Caco-2 (cell line): ENCODE data around the gene TPM2. TPM values are rescaled to one million over a fixed set of nuclear protein-coding genes. Genes with fewer than 3 reads are reported as not detected.
A peak's percentile ranks its signal among the peaks of the same experiment; 100 is the strongest.
"Not testable (repeated sequence)": the region's sequence is repeated elsewhere in the genome, so short reads cannot be mapped to it uniquely, and the experiment has no call there.

Experiments used
- BruUV-seq: library from RNA; stranded (reverse); fragments of 400-500 nt; replicated peaks from 2 replicates; lab custom pipeline; 2021; lab: Mats Ljungman, UMichigan
- CTCF ChIA-PET: fragments of 300-600 bp; sonication (Branson Sonifier 250); formaldehyde crosslinking; loops from one replicate; lab custom pipeline; 2022; ENCODE audit warnings: antibody characterized with exemption; lab: Charles Lee
- POLR2A ChIA-PET: fragments of 300-600 bp; sonication (Branson Sonifier 250); formaldehyde crosslinking; loops from one replicate; lab custom pipeline; 2022; ENCODE audit warnings: antibody characterized with exemption; lab: Charles Lee
- DNase-seq, 2 experiments: peaks; one replicate each; pipeline versions ENCODE4 v3.0.0 to v3.0.0-alpha.2; 2020 to 2022
- H3K27me3 ChIP-seq: replicated peaks from 2 replicates; pipeline ENCODE4 v1.6.0; 2011; ENCODE audit warnings: low read length; ENCODE audit not compliant: control insufficient read depth, insufficient read depth
- H3K36me3 ChIP-seq: 2 replicates; pipeline ENCODE4 v1.5.1; 2011; ENCODE audit warnings: low read length; ENCODE audit not compliant: control insufficient read depth, insufficient read depth
- H3K4me1 ChIP-seq: fragments of 250-450 bp; sonication (Bioruptor Pico); 2 replicates; pipeline ENCODE4 v1.5.1; 2020; ENCODE audit warnings: mild to moderate bottlenecking
- H3K4me3 ChIP-seq: 2 replicates; pipeline ENCODE4 v1.5.1; 2011; ENCODE audit warnings: low read depth, mild to moderate bottlenecking, control low read depth, low read length
- H3K9me3 ChIP-seq: fragments of 250-450 bp; sonication (Bioruptor Pico); 2 replicates; pipeline ENCODE4 v1.5.1; 2020; ENCODE audit warnings: mild to moderate bottlenecking, moderate library complexity
- H3K27ac Mint-ChIP-seq: one replicate; pipeline ENCODE4 v1.8.0; 2022; ENCODE audit warnings: mixed read lengths; ENCODE audit not compliant: unreplicated experiment
- H3K27me3 Mint-ChIP-seq: one replicate; pipeline ENCODE4 v1.8.0; 2022; ENCODE audit warnings: mixed read lengths; ENCODE audit not compliant: insufficient read depth, unreplicated experiment
- H3K36me3 Mint-ChIP-seq: one replicate; pipeline ENCODE4 v1.8.0; 2022; ENCODE audit warnings: mild to moderate bottlenecking, mixed read lengths; ENCODE audit not compliant: insufficient read depth, unreplicated experiment
- H3K4me1 Mint-ChIP-seq: one replicate; pipeline ENCODE4 v1.8.0; 2022; ENCODE audit warnings: low read depth, mixed read lengths; ENCODE audit not compliant: unreplicated experiment
- H3K4me3 Mint-ChIP-seq: one replicate; pipeline ENCODE4 v1.8.0; 2022; ENCODE audit warnings: mild to moderate bottlenecking, moderate library complexity, mixed read lengths; ENCODE audit not compliant: unreplicated experiment
- H3K9me3 Mint-ChIP-seq: one replicate; pipeline ENCODE4 v1.8.0; 2022; ENCODE audit warnings: mixed read lengths; ENCODE audit not compliant: unreplicated experiment
- CTCF ChIP-seq, 2 experiments: fragments of 200-600 bp in 1 of 2; IDR thresholded peaks; 1 replicate in 1 of 2; 2 replicates in 1 of 2; pipeline versions ENCODE4 v1.5.1 to v1.8.0; 2011 to 2022; ENCODE audit warnings: antibody characterized with exemption in 1 of 2, control low read depth in 1 of 2, inconsistent platforms in 1 of 2, low read depth in 1 of 2, low read length in 1 of 2, mild to moderate bottlenecking in 1 of 2, moderate library complexity in 1 of 2; ENCODE audit not compliant: insufficient read depth in 1 of 2, severe bottlenecking in 1 of 2, unreplicated experiment in 1 of 2
- intact Hi-C: fragments of 100-400 bp; cut with micrococcal nuclease; formaldehyde crosslinking; loops from one replicate; pipeline ENCODE4 v1.10.0; 2022; ENCODE audit not compliant: unreplicated experiment
- total RNA-seq: library from RNA; stranded (reverse); gene quantifications from 2 replicates; pipeline ENCODE4 v1.2.3, GENCODE V29; 2022

TPM2 gene
- total RNA-seq, 1 experiment from 2014 or later, result 21.8 TPM

GRCh38 chr9:35646533-35647265 is 43.0 kb downstream of the TPM2 start:
- Histone ChIP-seq H3K9me3 (no peaks in the 10 kb centered on the region), H3K36me3 (no peaks in the 10 kb centered on the region), H3K4me3 (peak overlapping the region; percentile 46), H3K27me3 (no peaks in the 10 kb centered on the region), H3K4me1 (no peaks in the 10 kb centered on the region; the same call in 1 of the 2 replicates)
- BruUV-seq, result TSS peak; percentile 44
- H3K4me1 Mint-ChIP-seq, result peaks cover 10% of the 10 kb centered on the region
- peak overlapping the region; percentile 81 for H3K4me3 Mint-ChIP-seq
- ChIA-PET CTCF (interaction anchor here (0.6 to 2.4 kb wide), 20 partner anchors 11 to 383 kb away, joined by 3 to 31 read pairs (median 6); partner anchors contain the start of genes ARHGEF39, CCDC107, CREB3 and HINT2), POLR2A (interaction anchor here (0.6 to 2.5 kb wide), 9 partner anchors 11 to 1002 kb away, joined by 3 to 35 read pairs (median 4); partner anchors contain the start of genes CCDC107, RMRP and RUSC2)
- H3K27ac Mint-ChIP-seq, result peak overlapping the region; percentile 84
- TF ChIP-seq CTCF (IDR thresholded peaks at IDR 0.05; ENCODE audit: insufficient read depth in 1 of 2, low read depth in 1 of 2, low read length in 1 of 2, severe bottlenecking in 1 of 2, unreplicated experiment in 1 of 2), result peak; percentile 93 to 94
- peak; percentile 90 to 97 for DNase-seq
- no peaks in the 10 kb centered on the region for H3K9me3 Mint-ChIP-seq
- no peaks in the 10 kb centered on the region for H3K27me3 Mint-ChIP-seq
- H3K36me3 Mint-ChIP-seq, result peaks cover 7% of the 10 kb centered on the region
- intact Hi-C loops, result loop anchor here (1.0 to 5.0 kb wide), 5 partner anchors 11 to 236 kb away; partner anchors contain the start of genes CREB3 and TLN1

GRCh38 chr9:35646153-35646532 is 43.6 kb downstream of the TPM2 start:
- Mint-ChIP-seq H3K27me3 (no peaks in the 10 kb centered on the region), H3K36me3 (peaks cover 7% of the 10 kb centered on the region), H3K4me1 (peaks cover 10% of the 10 kb centered on the region), H3K4me3 (peak overlapping the region; percentile 81), H3K9me3 (no peaks in the 10 kb centered on the region), H3K27ac (peak overlapping the region; percentile 84)
- DNase-seq, result peak; percentile 85 to 92
- ChIA-PET POLR2A (interaction anchor here (0.6 to 2.5 kb wide), 11 partner anchors 11 to 1002 kb away, joined by 3 to 35 read pairs (median 4); partner anchors contain the start of genes CCDC107, RMRP, RUSC2 and TLN1), CTCF (interaction anchor here (0.7 to 2.4 kb wide), 16 partner anchors 12 to 384 kb away, joined by 3 to 31 read pairs (median 7); partner anchors contain the start of genes ARHGEF39, CCDC107, CREB3 and HINT2)
- Histone ChIP-seq H3K27me3 (no peaks in the 10 kb centered on the region), H3K4me3 (peak overlapping the region; percentile 46), H3K9me3 (no peaks in the 10 kb centered on the region), H3K4me1 (no peaks in the 10 kb centered on the region; the same call in 1 of the 2 replicates), H3K36me3 (no peaks in the 10 kb centered on the region)
- peak; percentile 10 to 60 for TF ChIP-seq CTCF (IDR thresholded peaks at IDR 0.05; ENCODE audit: insufficient read depth in 1 of 2, low read depth in 1 of 2, low read length in 1 of 2, severe bottlenecking in 1 of 2, unreplicated experiment in 1 of 2)
- intact Hi-C loops, result loop anchor here (1.0 to 5.0 kb wide), 5 partner anchors 11 to 236 kb away; partner anchors contain the start of genes CREB3 and TLN1
- no TSS peak for BruUV-seq

GRCh38 chr9:35645736-35646135 is 44.0 kb downstream of the TPM2 start:
- H3K4me3 ChIP-seq, result peak overlapping the region; percentile 46
- H3K27ac Mint-ChIP-seq, result peak overlapping the region; percentile 84
- intact Hi-C loops, result loop anchor here (1.0 to 5.0 kb wide), 5 partner anchors 12 to 237 kb away; partner anchors contain the start of genes CREB3 and TLN1
- H3K9me3 Mint-ChIP-seq, H3K9me3 ChIP-seq, H3K36me3 Mint-ChIP-seq, DNase-seq, H3K4me1 Mint-ChIP-seq, H3K4me1 ChIP-seq, H3K36me3 ChIP-seq, H3K27me3 ChIP-seq, H3K27me3 Mint-ChIP-seq: not testable (repeated sequence)
- POLR2A ChIA-PET, result interaction anchor here (0.7 to 2.5 kb wide), 9 partner anchors 12 to 1001 kb away, joined by 3 to 35 read pairs (median 5); partner anchors contain the start of genes CCDC107, RMRP and TLN1
- H3K4me3 Mint-ChIP-seq, result peak overlapping the region; percentile 81
- CTCF ChIA-PET, result interaction anchor here (0.7 to 2.4 kb wide), 15 partner anchors 12 to 384 kb away, joined by 3 to 31 read pairs (median 6); partner anchors contain the start of genes ARHGEF39, CCDC107, CREB3 and HINT2
- BruUV-seq, result TSS peak; percentile 50
